Upper lobe of left lung (tissue), 6 donors: ENCODE measurements around the gene EYS. TPM values are rescaled to one million over a fixed set of nuclear protein-coding genes. Genes with fewer than 3 reads are reported as not detected.

Experiments
- ATAC-seq, 2 donors: fragments of 200-7000 bp; cut with Tn5 transposase; one replicate each; pipeline ENCODE4 v1.9.1; 2022; ENCODE audit warnings: mild to moderate bottlenecking in 2 of 2, moderate library complexity in 2 of 2; ENCODE audit not compliant: low FRiP score in 2 of 2
- DNase-seq, 2 donors: peaks; one replicate each; pipeline ENCODE4 v3.0.0-alpha.2; 2019 to 2020
- H3K27ac ChIP-seq, 4 donors: fragments of 200-600 bp; sonication (generic); one replicate each; pipeline ENCODE4 v1.5.1; 2016 to 2019
- H3K27me3 ChIP-seq, 4 donors: fragments of 200-600 bp; sonication (generic); one replicate each; pipeline ENCODE4 v1.5.1; 2017 to 2019
- H3K36me3 ChIP-seq, 4 donors: fragments of 200-600 bp; sonication (generic); one replicate each; pipeline ENCODE4 v1.5.1; 2016 to 2019
- H3K4me1 ChIP-seq, 4 donors: fragments of 200-600 bp; sonication (generic); one replicate each; pipeline ENCODE4 v1.5.1; 2018 to 2019
- H3K4me3 ChIP-seq, 4 donors: fragments of 200-600 bp; sonication (generic); one replicate each; pipeline ENCODE4 v1.5.1; 2017 to 2019; ENCODE audit warnings: mild to moderate bottlenecking in 2 of 4, moderate library complexity in 1 of 4
- H3K9me3 ChIP-seq, 4 donors: fragments of 200-600 bp; sonication (generic); one replicate each; pipeline ENCODE4 v1.5.1; 2018 to 2019
- CTCF ChIP-seq, 6 experiments: fragments of 450-650 bp in 4 of 6; fragments of 200-600 bp in 2 of 6; sonication (generic) in 2 of 6; IDR thresholded peaks; one replicate each; pipeline ENCODE4 v1.5.1; 2016 to 2019; ENCODE audit warnings: antibody characterized with exemption in 6 of 6
- EP300 ChIP-seq, 4 donors: sonication (generic); formaldehyde crosslinking; IDR thresholded peaks; one replicate each; pipeline ENCODE4 v1.5.1; 2017; ENCODE audit warnings: antibody characterized with exemption in 4 of 4, control low read depth in 2 of 4
- POLR2A ChIP-seq, 4 donors: fragments of 450-650 bp; IDR thresholded peaks; one replicate each; pipeline ENCODE4 v1.5.1; 2016 to 2017; ENCODE audit warnings: antibody characterized with exemption in 4 of 4, mild to moderate bottlenecking in 2 of 4
- POLR2AphosphoS5 ChIP-seq, 2 donors: sonication (generic); formaldehyde crosslinking; IDR thresholded peaks; one replicate each; pipeline ENCODE4 v1.5.1; 2017; ENCODE audit warnings: antibody characterized with exemption in 2 of 2
- WGBS, 2 donors: methylation state at CpG; one replicate each; pipeline ENCODE4 v1.1.5; 2017 to 2018; 5-methylcytosine and 5-hydroxymethylcytosine counted together
- total RNA-seq, 6 donors: library from RNA; depleted of rRNA in 4 of 6; stranded (reverse); fragments of >200 nt in 4 of 6; gene quantifications; one replicate each; pipeline versions ENCODE4 v1.1.0 to v1.2.1, GENCODE V29; 2016 to 2021
- donor health status: DM: no; HTN: no; CAD: no; lungs with moderate emphysema.
- donor health status: DM: no; HTN: yes; CAD: no; lungs with severe emphysema.

The EYS gene
- total RNA-seq, 6 donors from 2014 or later: under 0.01 to 0.46 (median 0.28) TPM; not detected in 2

DNA sequence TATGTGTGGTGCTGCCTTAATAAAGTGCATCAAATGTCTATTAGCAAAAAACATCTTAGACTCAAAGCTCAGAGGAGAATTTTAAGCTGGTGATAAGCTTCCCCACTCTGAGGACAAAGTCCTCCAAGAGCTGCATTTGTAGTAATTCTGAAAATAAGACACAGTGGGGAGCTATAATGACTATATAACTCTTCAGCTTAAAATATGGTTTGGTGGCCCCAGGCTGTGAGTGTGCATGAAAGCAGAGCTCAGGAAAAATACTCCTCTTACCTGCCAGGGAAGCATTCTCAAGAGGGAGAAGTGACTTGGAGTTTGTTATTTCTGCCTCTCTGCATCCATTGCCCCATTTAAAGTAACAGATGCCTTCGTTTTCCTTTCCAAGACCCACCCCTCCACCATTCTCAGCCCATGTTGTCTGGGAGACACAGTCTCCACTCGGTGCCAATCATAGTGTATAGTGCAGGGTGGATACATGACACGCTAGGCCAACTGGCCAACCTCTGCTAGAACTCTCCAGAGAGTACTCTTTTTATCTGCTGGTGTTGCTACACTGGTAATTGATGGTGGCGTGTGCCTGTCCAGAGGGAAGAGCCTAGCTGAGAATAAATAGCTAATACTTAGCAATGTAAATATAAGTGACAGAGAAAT, 1842.2 kb downstream of the EYS start:
- Histone ChIP-seq H3K4me3 (no peak overlapping the region), H3K4me1 (no peaks in the 10 kb centered on the region), H3K36me3 (no peaks in the 10 kb centered on the region), H3K27ac (no peak overlapping the region), H3K27me3 (no peaks in the 10 kb centered on the region), H3K9me3 (no peaks in the 10 kb centered on the region)
- no peak for DNase-seq
- no peak for ATAC-seq
- TF ChIP-seq POLR2AphosphoS5 (IDR thresholded peaks at IDR 0.05): no peak
- no peak for TF ChIP-seq CTCF (IDR thresholded peaks at IDR 0.05)
- no peak for TF ChIP-seq EP300 (IDR thresholded peaks at IDR 0.05)
- no peak for TF ChIP-seq POLR2A (IDR thresholded peaks at IDR 0.05)
- 72 to 86% methylated on average over 4 of the region's 4 CpGs for WGBS, 2 donors

DNA sequence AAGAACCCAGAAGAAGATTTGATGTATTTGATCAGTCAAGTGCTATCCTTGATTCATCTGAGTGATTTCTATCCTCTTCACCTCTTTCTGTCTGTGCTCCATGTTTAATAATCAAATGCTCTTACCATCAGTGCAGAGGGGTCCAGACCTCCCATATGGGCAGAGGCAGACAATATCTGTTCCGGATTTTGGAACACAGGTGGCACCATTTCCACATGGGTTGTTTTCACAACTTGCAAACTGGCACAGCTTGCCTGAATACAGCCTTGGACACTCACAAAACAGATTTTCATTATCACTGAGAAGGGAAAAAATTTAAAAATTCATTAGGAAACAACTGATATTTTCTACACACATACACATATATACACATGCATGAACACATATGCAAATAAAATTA, 1843.0 kb downstream of the EYS start:
- H3K4me3 ChIP-seq: no peak overlapping the region
- 76 to 84% methylated on average over 1 of the region's 1 CpG for WGBS, 2 donors
- no peaks in the 10 kb centered on the region for H3K27me3 ChIP-seq
- H3K4me1 ChIP-seq: no peaks in the 10 kb centered on the region
- DNase-seq (no peak), ATAC-seq (no peak)
- no peak for TF ChIP-seq CTCF (IDR thresholded peaks at IDR 0.05)
- no peak for TF ChIP-seq EP300 (IDR thresholded peaks at IDR 0.05)
- TF ChIP-seq POLR2AphosphoS5 (IDR thresholded peaks at IDR 0.05): no peak
- TF ChIP-seq POLR2A (IDR thresholded peaks at IDR 0.05): no peak
- H3K27ac ChIP-seq: no peak overlapping the region
- no peaks in the 10 kb centered on the region for H3K36me3 ChIP-seq
- H3K9me3 ChIP-seq: no peaks in the 10 kb centered on the region

DNA sequence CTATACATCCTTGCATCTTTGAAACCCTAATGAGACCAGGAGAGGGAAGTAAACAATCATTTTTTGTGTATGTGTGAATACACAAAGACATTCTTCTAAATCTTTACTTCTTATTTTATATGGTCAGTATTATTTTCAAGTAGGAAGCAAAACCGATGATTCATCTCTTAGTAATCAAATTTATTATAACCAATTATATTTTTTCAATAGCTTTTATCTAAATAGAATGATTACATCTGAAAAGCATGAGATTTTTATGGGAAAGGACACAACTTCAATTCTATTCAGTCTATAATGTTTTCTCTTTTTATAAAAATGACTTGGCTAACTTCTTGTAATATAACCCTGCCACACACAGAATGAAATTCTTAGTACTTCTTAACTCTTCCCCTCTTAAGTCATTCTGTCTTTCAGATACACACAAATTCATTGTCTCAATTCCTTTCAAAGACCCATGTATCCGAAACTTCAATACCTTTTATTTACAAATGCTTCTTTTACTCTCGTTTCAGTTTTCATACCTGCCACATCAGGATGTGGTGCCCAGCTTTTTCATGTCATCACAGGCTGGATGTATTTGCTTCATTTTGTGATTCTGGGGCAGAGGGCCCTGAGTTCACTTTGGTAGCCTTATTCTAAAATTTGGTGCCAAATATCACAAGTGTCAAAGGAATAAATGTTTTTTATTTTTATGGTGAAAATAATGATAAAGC, 1844.4 kb downstream of the EYS start:
- Histone ChIP-seq H3K9me3 (no peaks in the 10 kb centered on the region), H3K27me3 (no peaks in the 10 kb centered on the region), H3K27ac (no peak overlapping the region), H3K4me1 (no peaks in the 10 kb centered on the region), H3K4me3 (no peak overlapping the region), H3K36me3 (no peaks in the 10 kb centered on the region)
- DNase-seq: no peak
- 74 to 79% methylated on average over 3 of the region's 3 CpGs for WGBS, 2 donors
- TF ChIP-seq CTCF (IDR thresholded peaks at IDR 0.05) (no peak), EP300 (IDR thresholded peaks at IDR 0.05) (no peak), POLR2A (IDR thresholded peaks at IDR 0.05) (no peak), POLR2AphosphoS5 (IDR thresholded peaks at IDR 0.05) (no peak)
- no peak for ATAC-seq

- Histone ChIP-seq H3K27me3 (no peaks in the 10 kb centered on the region), H3K36me3 (no peaks in the 10 kb centered on the region), H3K9me3 (no peaks in the 10 kb centered on the region), H3K4me1 (no peaks in the 10 kb centered on the region), H3K27ac (no peak overlapping the region), H3K4me3 (no peak overlapping the region)
- 32 to 40% methylated on average over 4 of the region's 4 CpGs for WGBS, 2 donors
- TF ChIP-seq EP300 (IDR thresholded peaks at IDR 0.05) (no peak), CTCF (IDR thresholded peaks at IDR 0.05) (no peak), POLR2AphosphoS5 (IDR thresholded peaks at IDR 0.05) (no peak), POLR2A (IDR thresholded peaks at IDR 0.05) (no peak)
- ATAC-seq (no peak), DNase-seq (no peak)
Measured at GRCh38 chr6:63859528-63859927, 1847.5 kb downstream of the EYS start.
